CD4-positive, alpha-beta memory T cell (primary cell): ENCODE results near the gene UBE2V1. TPM values are rescaled to one million over a fixed set of nuclear protein-coding genes. Genes with fewer than 3 reads are reported as not detected.

Source experiments
- CTCF ChIA-PET: fragments of 350-600 bp; sonication (Branson Sonifier 250); formaldehyde crosslinking; loops from one replicate; lab custom pipeline; 2021; ENCODE audit warnings: inconsistent platforms; ENCODE audit not compliant: partially characterized antibody; lab: Charles Lee
- POLR2A ChIA-PET: fragments of 350-600 bp; sonication (Branson Sonifier 250); formaldehyde crosslinking; loops from one replicate; lab custom pipeline; 2021; ENCODE audit not compliant: partially characterized antibody; lab: Charles Lee
- DNase-seq, 5 donors: peaks; one replicate each; pipeline versions ENCODE4 v3.0.0 to v3.0.0-alpha.2; 2020 to 2022; ENCODE audit warnings: mixed read lengths in 1 of 5
- H3K27ac ChIP-seq: one replicate; pipeline ENCODE4 v1.7.0; 2013; ENCODE audit warnings: low read depth, low read length
- H3K27me3 ChIP-seq: 2 replicates; pipeline ENCODE4 v1.7.0; 2013; ENCODE audit warnings: mild to moderate bottlenecking, low read length, moderate library complexity; ENCODE audit not compliant: insufficient read depth
- H3K36me3 ChIP-seq: 2 replicates; pipeline ENCODE4 v1.7.0; 2013; ENCODE audit warnings: mild to moderate bottlenecking, low read length, moderate library complexity; ENCODE audit not compliant: insufficient read depth
- H3K4me1 ChIP-seq: 2 replicates; pipeline ENCODE4 v1.7.0; 2013; ENCODE audit warnings: mild to moderate bottlenecking, low read length, moderate library complexity; ENCODE audit not compliant: insufficient read depth
- H3K4me3 ChIP-seq, 2 donors: one replicate each; pipeline ENCODE4 v1.7.0; 2013; ENCODE audit warnings: low read length in 2 of 2, mild to moderate bottlenecking in 1 of 2
- H3K9me3 ChIP-seq, 2 donors: one replicate each; pipeline ENCODE4 v1.7.0; 2013; ENCODE audit warnings: low read length in 2 of 2, control low read depth in 1 of 2; ENCODE audit not compliant: control insufficient read depth in 1 of 2
- H3K27ac Mint-ChIP-seq, 7 donors: one replicate each; pipeline ENCODE4 v1.8.0; 2020 to 2021; ENCODE audit warnings: mixed read lengths in 7 of 7, mild to moderate bottlenecking in 6 of 7, inconsistent platforms in 3 of 7, moderate library complexity in 3 of 7
- H3K27me3 Mint-ChIP-seq, 2 donors: one replicate each; pipeline ENCODE4 v1.8.0; 2020 to 2021; ENCODE audit warnings: mixed read lengths in 2 of 2
- H3K36me3 Mint-ChIP-seq, 2 donors: one replicate each; pipeline ENCODE4 v1.8.0; 2020 to 2021; ENCODE audit warnings: mixed read lengths in 2 of 2, inconsistent platforms in 1 of 2, mild to moderate bottlenecking in 1 of 2
- H3K4me1 Mint-ChIP-seq, 4 donors: one replicate each; pipeline ENCODE4 v1.8.0; 2020 to 2021; ENCODE audit warnings: mixed read lengths in 4 of 4, mild to moderate bottlenecking in 1 of 4
- H3K4me3 Mint-ChIP-seq, 8 donors: one replicate each; pipeline ENCODE4 v1.8.0; 2020 to 2021; ENCODE audit warnings: mixed read lengths in 8 of 8, mild to moderate bottlenecking in 7 of 8, moderate library complexity in 6 of 8, inconsistent platforms in 3 of 8
- H3K9me3 Mint-ChIP-seq, 8 donors: one replicate each; pipeline ENCODE4 v1.8.0; 2020 to 2021; ENCODE audit warnings: mixed read lengths in 8 of 8, mild to moderate bottlenecking in 5 of 8, inconsistent platforms in 3 of 8, moderate library complexity in 1 of 8
- intact Hi-C: fragments of 100-400 bp; cut with micrococcal nuclease; formaldehyde crosslinking; loops from one replicate; pipeline ENCODE4 v1.15.1; 2023
- polyA plus RNA-seq, 2 donors: library from polyadenylated mRNA; unstranded; fragments of 300-500 nt; fragmentation: Illumina TruSeq; gene quantifications; one replicate each; pipeline ENCODE4 v1.2.3, GENCODE V29; 2021
- total RNA-seq, 2 experiments: library from RNA; stranded (reverse); gene quantifications; one replicate each; pipeline ENCODE4 v1.2.3, GENCODE V29; 2021

UBE2V1 gene
- total and polyA plus RNA-seq, 4 experiments from 2014 or later, result 131 to 176 (median 142) TPM

GRCh38 chr20:50071039-50071888 is 41.7 kb downstream of the UBE2V1 start:
- H3K4me3 Mint-ChIP-seq, result peak overlapping the region; percentile 71 to 79 (median 74)
- peak overlapping the region in 3 of 7 donors; percentile 40 to 84 (median 81) for H3K27ac Mint-ChIP-seq
- Histone ChIP-seq H3K4me3 (peak overlapping the region; percentile 0 to 34), H3K36me3 (no peaks in the 10 kb centered on the region), H3K27me3 (no peaks in the 10 kb centered on the region), H3K4me1 (peaks cover 6% of the 10 kb centered on the region), H3K9me3 (no peaks in the 10 kb centered on the region), H3K27ac (no peak overlapping the region)
- no peaks in the 10 kb centered on the region for H3K36me3 Mint-ChIP-seq
- peaks cover 0 to 2% of the 10 kb centered on the region in 2 donors for H3K27me3 Mint-ChIP-seq
- POLR2A ChIA-PET, result interaction anchor here (0.7 to 1.2 kb wide), 7 partner anchors 13 to 92 kb away, joined by 3 to 8 read pairs (median 3); no protein-coding TSS in a partner anchor
- peak; percentile 79 to 90 (median 83) for DNase-seq
- intact Hi-C loops, result loop anchor here (1.0 to 5.0 kb wide), 2 partner anchors 92 to 96 kb away; no protein-coding TSS in a partner anchor
- CTCF ChIA-PET, result interaction anchor here (0.6 to 10.7 kb wide), 51 partner anchors 9 to 938 kb away, joined by 3 to 265 read pairs (median 4); partner anchors contain the start of genes RNF114, SNAI1 and UBE2V1
- peaks cover 3 to 7% (median 5%) of the 10 kb centered on the region in 4 donors for H3K4me1 Mint-ChIP-seq
- no peaks in the 10 kb centered on the region for H3K9me3 Mint-ChIP-seq

GRCh38 chr20:50070361-50070760 is 42.6 kb downstream of the UBE2V1 start:
- CTCF ChIA-PET, result interaction anchor here (0.6 to 10.7 kb wide), 17 partner anchors 8 to 461 kb away, joined by 3 to 265 read pairs (median 4); partner anchors contain the start of genes SNAI1 and UBE2V1
- H3K27me3 Mint-ChIP-seq, result peaks cover 0 to 2% of the 10 kb centered on the region in 2 donors
- peaks cover 6% of the 10 kb centered on the region for H3K4me1 ChIP-seq
- no peaks in the 10 kb centered on the region for H3K9me3 ChIP-seq
- intact Hi-C loops, result loop anchor here (5.0 kb wide), 1 partner anchor 97 kb away; no protein-coding TSS in a partner anchor
- no peaks in the 10 kb centered on the region for H3K9me3 Mint-ChIP-seq
- no peak overlapping the region for H3K4me3 ChIP-seq
- POLR2A ChIA-PET, result interaction anchor here (0.7 to 0.9 kb wide), 2 partner anchors 14 to 88 kb away, joined by 3 read pairs; no protein-coding TSS in a partner anchor
- H3K4me3 Mint-ChIP-seq, result peak overlapping the region in 1 of 8 donors; percentile 36
- no peak for DNase-seq
- H3K27ac ChIP-seq, result no peak overlapping the region
- no peaks in the 10 kb centered on the region for H3K27me3 ChIP-seq
- peaks cover 2 to 6% (median 4%) of the 10 kb centered on the region in 4 donors for H3K4me1 Mint-ChIP-seq
- H3K36me3 Mint-ChIP-seq, result no peaks in the 10 kb centered on the region
- no peaks in the 10 kb centered on the region for H3K36me3 ChIP-seq
- H3K27ac Mint-ChIP-seq, result no peak overlapping the region

- H3K27me3 Mint-ChIP-seq, result peaks cover 0 to 2% of the 10 kb centered on the region in 2 donors
- no peaks in the 10 kb centered on the region for H3K9me3 Mint-ChIP-seq
- H3K27me3 ChIP-seq, result no peaks in the 10 kb centered on the region
- no peak for DNase-seq
- no peaks in the 10 kb centered on the region for H3K36me3 ChIP-seq
- no peaks in the 10 kb centered on the region for H3K36me3 Mint-ChIP-seq
- H3K4me1 Mint-ChIP-seq, result peaks cover 2 to 6% (median 4%) of the 10 kb centered on the region in 4 donors
- H3K4me1 ChIP-seq, result peaks cover 6% of the 10 kb centered on the region
- no peak overlapping the region for H3K4me3 ChIP-seq
- ChIA-PET CTCF (interaction anchor here (1.5 to 10.7 kb wide), 3 partner anchors 16 to 86 kb away, joined by 3 to 265 read pairs (median 56); partner anchors contain the start of gene SNAI1), POLR2A (no interaction called here)
- no peak overlapping the region for H3K27ac Mint-ChIP-seq
- H3K4me3 Mint-ChIP-seq, result no peak overlapping the region
- intact Hi-C loops, result no loop called here
- no peak overlapping the region for H3K27ac ChIP-seq
- H3K9me3 ChIP-seq, result no peaks in the 10 kb centered on the region
Observed at GRCh38 chr20:50068041-50068651, 44.8 kb downstream of the UBE2V1 start.

GRCh38 chr20:50067461-50067860 is 45.5 kb downstream of the UBE2V1 start:
- Histone ChIP-seq H3K27ac (no peak overlapping the region), H3K36me3 (no peaks in the 10 kb centered on the region), H3K4me3 (no peak overlapping the region), H3K4me1 (peaks cover 6% of the 10 kb centered on the region), H3K27me3 (no peaks in the 10 kb centered on the region), H3K9me3 (no peaks in the 10 kb centered on the region)
- ChIA-PET POLR2A (no interaction called here), CTCF (interaction anchor here (10.7 kb wide), 1 partner anchor 86 kb away, joined by 265 read pairs; the partner anchor contains the start of gene SNAI1)
- no peak overlapping the region for H3K27ac Mint-ChIP-seq
- H3K36me3 Mint-ChIP-seq, result no peaks in the 10 kb centered on the region
- intact Hi-C loops, result no loop called here
- H3K4me1 Mint-ChIP-seq, result peaks cover 2 to 6% (median 4%) of the 10 kb centered on the region in 4 donors
- DNase-seq, result no peak
- peaks cover 0 to 2% of the 10 kb centered on the region in 2 donors for H3K27me3 Mint-ChIP-seq
- H3K9me3 Mint-ChIP-seq, result no peaks in the 10 kb centered on the region
- no peak overlapping the region for H3K4me3 Mint-ChIP-seq

GRCh38 chr20:50067018-50067417 is 45.9 kb downstream of the UBE2V1 start:
- Histone ChIP-seq H3K27ac (no peak overlapping the region), H3K27me3 (no peaks in the 10 kb centered on the region), H3K9me3 (no peaks in the 10 kb centered on the region), H3K36me3 (no peaks in the 10 kb centered on the region), H3K4me1 (peaks cover 6% of the 10 kb centered on the region), H3K4me3 (no peak overlapping the region)
- Mint-ChIP-seq H3K4me3 (no peak overlapping the region), H3K27me3 (peaks cover 0 to 3% of the 10 kb centered on the region in 2 donors), H3K9me3 (no peaks in the 10 kb centered on the region), H3K36me3 (no peaks in the 10 kb centered on the region), H3K27ac (no peak overlapping the region), H3K4me1 (peaks cover 2 to 6% (median 4%) of the 10 kb centered on the region in 4 donors)
- intact Hi-C loops, result no loop called here
- ChIA-PET POLR2A (no interaction called here), CTCF (interaction anchor here (0.5 to 10.7 kb wide), 2 partner anchors 68 to 85 kb away, joined by 3 to 265 read pairs; partner anchors contain the start of gene SNAI1)
- DNase-seq, result no peak

GRCh38 chr20:50066161-50066834 is 46.7 kb downstream of the UBE2V1 start:
- Histone ChIP-seq H3K27me3 (no peaks in the 10 kb centered on the region), H3K36me3 (no peaks in the 10 kb centered on the region), H3K4me1 (peaks cover under 1% of the 10 kb centered on the region), H3K9me3 (no peaks in the 10 kb centered on the region), H3K27ac (no peak overlapping the region), H3K4me3 (no peak overlapping the region)
- H3K27me3 Mint-ChIP-seq, result peaks cover 0 to 3% of the 10 kb centered on the region in 2 donors
- intact Hi-C loops, result no loop called here
- H3K4me1 Mint-ChIP-seq, result peaks cover under 1 to 2% (median 1%) of the 10 kb centered on the region in 4 donors
- H3K27ac Mint-ChIP-seq, result no peak overlapping the region
- ChIA-PET POLR2A (no interaction called here), CTCF (interaction anchor here (0.5 to 10.7 kb wide), 2 partner anchors 67 to 84 kb away, joined by 3 to 265 read pairs; partner anchors contain the start of gene SNAI1)
- no peaks in the 10 kb centered on the region for H3K36me3 Mint-ChIP-seq
- no peak overlapping the region for H3K4me3 Mint-ChIP-seq
- no peak for DNase-seq
- no peaks in the 10 kb centered on the region for H3K9me3 Mint-ChIP-seq
